ENCODE data around the gene C1orf116. TPM values are rescaled to one million over a fixed set of nuclear protein-coding genes. Genes with fewer than 3 reads are reported as not detected.

Gene C1orf116
- total RNA-seq, 1 experiment from 2014 or later: 36.7 TPM

DNA sequence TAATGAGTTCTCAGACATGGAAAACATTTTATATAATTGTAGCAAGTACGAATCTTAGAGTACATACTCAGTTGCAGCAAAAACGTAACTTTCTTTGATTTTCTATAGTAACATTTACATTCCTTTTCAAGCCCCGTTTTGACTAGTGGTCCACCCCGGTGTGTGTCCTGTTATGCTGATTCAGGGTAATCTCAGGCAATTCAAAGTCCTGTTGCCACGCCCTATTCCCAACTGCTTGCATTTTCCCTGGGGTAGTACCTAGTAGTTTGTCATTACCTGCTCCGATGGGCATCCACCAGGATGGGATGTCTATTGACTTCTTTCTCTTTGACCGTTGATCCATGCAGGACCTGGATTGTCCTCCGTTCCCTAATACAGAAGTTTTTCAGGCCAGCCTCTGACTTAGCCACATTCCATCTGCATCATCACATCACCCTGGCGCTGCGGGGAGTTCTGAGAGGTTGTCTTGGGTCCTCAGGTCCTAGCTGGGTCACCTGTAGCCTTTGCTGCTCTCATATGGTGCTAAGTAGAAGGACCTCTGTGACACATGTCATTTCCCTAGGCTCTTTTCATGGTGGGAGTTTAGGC lies 47.3 kb downstream of the C1orf116 start:
- Histone ChIP-seq H3K79me2 (ENCODE audit: low read depth) (no peaks in the 10 kb centered on the region), H3F3A (ENCODE audit: insufficient read depth, low read depth) (no peaks in the 10 kb centered on the region), H3K4me1 (replicated peaks; ENCODE audit: insufficient read depth) (no peaks in the 10 kb centered on the region), H3K9me3 (ENCODE audit: insufficient read depth, low read depth) (no peaks in the 10 kb centered on the region), H2AFZ (no peak overlapping the region), H3K27ac (no peak overlapping the region), H3K4me2 (no peak overlapping the region), H3K27me3 (ENCODE audit: insufficient read depth, low read depth) (no peaks in the 10 kb centered on the region), H3K4me3 (no peak overlapping the region), H3K9me2 (ENCODE audit: insufficient read depth) (no peaks in the 10 kb centered on the region), H4K20me1 (ENCODE audit: insufficient read depth) (no peaks in the 10 kb centered on the region), H3K36me3 (ENCODE audit: low read depth) (no peaks in the 10 kb centered on the region)
- BruUV-seq (replicated peaks): no TSS peak
- no peak for TF ChIP-seq EZH2 (IDR thresholded peaks at IDR 0.05; ENCODE audit: low read depth)
- TF ChIP-seq, protein P1, sequence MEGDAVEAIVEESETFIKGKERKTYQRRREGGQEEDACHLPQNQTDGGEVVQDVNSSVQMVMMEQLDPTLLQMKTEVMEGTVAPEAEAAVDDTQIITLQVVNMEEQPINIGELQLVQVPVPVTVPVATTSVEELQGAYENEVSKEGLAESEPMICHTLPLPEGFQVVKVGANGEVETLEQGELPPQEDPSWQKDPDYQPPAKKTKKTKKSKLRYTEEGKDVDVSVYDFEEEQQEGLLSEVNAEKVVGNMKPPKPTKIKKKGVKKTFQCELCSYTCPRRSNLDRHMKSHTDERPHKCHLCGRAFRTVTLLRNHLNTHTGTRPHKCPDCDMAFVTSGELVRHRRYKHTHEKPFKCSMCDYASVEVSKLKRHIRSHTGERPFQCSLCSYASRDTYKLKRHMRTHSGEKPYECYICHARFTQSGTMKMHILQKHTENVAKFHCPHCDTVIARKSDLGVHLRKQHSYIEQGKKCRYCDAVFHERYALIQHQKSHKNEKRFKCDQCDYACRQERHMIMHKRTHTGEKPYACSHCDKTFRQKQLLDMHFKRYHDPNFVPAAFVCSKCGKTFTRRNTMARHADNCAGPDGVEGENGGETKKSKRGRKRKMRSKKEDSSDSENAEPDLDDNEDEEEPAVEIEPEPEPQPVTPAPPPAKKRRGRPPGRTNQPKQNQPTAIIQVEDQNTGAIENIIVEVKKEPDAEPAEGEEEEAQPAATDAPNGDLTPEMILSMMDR (conservative IDR thresholded peaks at IDR 0.05): no peak
- intact Hi-C loops (cut with micrococcal nuclease; ENCODE audit: unreplicated experiment): no loop called here
- ChIA-PET POLR2A (ENCODE audit: unreplicated experiment) (no interaction called here), CTCF (no interaction called here)
- DNase-seq: no peak

DNA sequence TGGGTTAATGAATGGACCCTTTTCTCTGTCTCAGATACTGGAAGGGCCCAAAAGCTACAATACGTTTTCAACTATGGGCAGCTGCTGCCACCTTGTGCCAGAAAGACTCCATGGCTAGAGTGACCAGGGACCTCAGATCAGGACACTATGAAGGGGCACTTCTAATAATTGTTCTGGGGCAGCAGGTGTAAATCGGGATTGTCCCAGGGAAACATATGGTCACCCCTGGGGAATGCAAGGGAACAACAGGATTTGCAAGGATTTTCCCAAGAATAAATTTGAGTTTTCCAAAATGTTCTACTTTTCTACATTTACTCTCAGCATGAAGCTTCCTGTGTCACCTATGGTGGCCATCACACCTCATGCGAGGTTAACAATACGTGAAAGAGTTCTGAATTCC lies 50.3 kb downstream of the C1orf116 start:
- H3F3A ChIP-seq (ENCODE audit: insufficient read depth, low read depth): no peaks in the 10 kb centered on the region
- no peaks in the 10 kb centered on the region for H3K36me3 ChIP-seq (ENCODE audit: low read depth)
- H3K9me2 ChIP-seq (ENCODE audit: insufficient read depth): no peaks in the 10 kb centered on the region
- ChIA-PET POLR2A (ENCODE audit: unreplicated experiment) (interaction anchor here (0.5 to 1.5 kb wide), 4 partner anchors 20 to 429 kb away, joined by 3 to 12 read pairs (median 4); partner anchors contain the start of gene C1orf116), CTCF (interaction anchor here (0.6 to 1.8 kb wide), 9 partner anchors 20 to 172 kb away, joined by 3 to 12 read pairs (median 4); partner anchors contain the start of gene C1orf116)
- H3K9me3 ChIP-seq (ENCODE audit: insufficient read depth, low read depth): no peaks in the 10 kb centered on the region
- no TSS peak for BruUV-seq (replicated peaks)
- H3K27me3 ChIP-seq (ENCODE audit: insufficient read depth, low read depth): no peaks in the 10 kb centered on the region
- no peak overlapping the region for H2AFZ ChIP-seq
- H4K20me1 ChIP-seq (ENCODE audit: insufficient read depth): no peaks in the 10 kb centered on the region
- H3K4me1 ChIP-seq (replicated peaks; ENCODE audit: insufficient read depth): no peaks in the 10 kb centered on the region
- no peak for TF ChIP-seq EZH2 (IDR thresholded peaks at IDR 0.05; ENCODE audit: low read depth)
- TF ChIP-seq, protein P1 (conservative IDR thresholded peaks at IDR 0.05): peak; percentile 85
- no peak overlapping the region for H3K27ac ChIP-seq
- intact Hi-C loops (cut with micrococcal nuclease; ENCODE audit: unreplicated experiment): loop anchor here (1.0 to 5.0 kb wide), 14 partner anchors 20 to 517 kb away; partner anchors contain the start of genes DYRK3 and PFKFB2
- no peaks in the 10 kb centered on the region for H3K79me2 ChIP-seq (ENCODE audit: low read depth)
- peak; percentile 46 to 51 for DNase-seq
- H3K4me3 ChIP-seq: no peak overlapping the region
- H3K4me2 ChIP-seq: no peak overlapping the region

DNA sequence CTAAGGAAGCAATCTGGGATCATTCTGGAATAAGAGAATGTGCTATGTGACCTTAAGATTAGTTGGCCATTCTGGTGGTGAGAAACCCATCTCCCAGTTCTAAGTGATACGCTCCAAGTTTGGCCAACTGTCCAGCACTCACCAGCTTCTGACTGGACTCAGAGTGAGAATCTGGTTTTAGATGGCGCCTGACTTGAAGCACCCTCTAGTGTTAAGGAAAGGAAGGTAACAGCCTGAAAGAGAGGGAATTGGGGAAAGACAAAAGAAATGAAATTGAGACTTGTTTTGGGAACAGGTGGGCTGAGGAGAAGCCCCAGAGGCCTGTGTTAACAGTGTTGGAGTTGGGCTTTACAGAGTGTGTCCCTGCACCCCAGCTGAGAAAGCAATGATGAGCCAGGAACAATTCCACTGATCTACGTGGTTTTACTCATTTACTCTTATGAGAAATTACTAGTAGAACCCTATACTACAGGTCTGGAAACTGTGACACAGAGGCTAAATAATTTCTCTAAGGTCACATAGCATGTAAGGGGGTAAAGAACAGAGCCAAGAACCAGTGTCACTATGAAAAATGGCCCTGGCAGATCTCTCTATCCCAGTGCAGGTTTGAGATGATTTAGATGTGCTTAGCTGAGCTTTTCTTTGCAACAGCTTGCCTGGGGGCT lies 53.0 kb downstream of the C1orf116 start:
- no peaks in the 10 kb centered on the region for H3K4me1 ChIP-seq (replicated peaks; ENCODE audit: insufficient read depth)
- no peaks in the 10 kb centered on the region for H3K27me3 ChIP-seq (ENCODE audit: insufficient read depth, low read depth)
- no peak for TF ChIP-seq EZH2 (IDR thresholded peaks at IDR 0.05; ENCODE audit: low read depth)
- TF ChIP-seq, protein P1 (conservative IDR thresholded peaks at IDR 0.05): peak; percentile 62
- H3K27ac ChIP-seq: no peak overlapping the region
- ChIA-PET POLR2A (ENCODE audit: unreplicated experiment) (interaction anchor here (0.6 kb wide), 1 partner anchor 74 kb away, joined by 4 read pairs; the partner anchor contains the start of gene PFKFB2), CTCF (interaction anchor here (0.6 to 1.1 kb wide), 2 partner anchors 316 to 367 kb away, joined by 3 read pairs; no protein-coding TSS in a partner anchor)
- no peaks in the 10 kb centered on the region for H3K9me2 ChIP-seq (ENCODE audit: insufficient read depth)
- no peak overlapping the region for H3K4me3 ChIP-seq
- BruUV-seq (replicated peaks): no TSS peak
- H3F3A ChIP-seq (ENCODE audit: insufficient read depth, low read depth): no peaks in the 10 kb centered on the region
- no peak overlapping the region for H3K4me2 ChIP-seq
- H3K36me3 ChIP-seq (ENCODE audit: low read depth): no peaks in the 10 kb centered on the region
- no peak for DNase-seq
- H3K79me2 ChIP-seq (ENCODE audit: low read depth): no peaks in the 10 kb centered on the region
- H4K20me1 ChIP-seq (ENCODE audit: insufficient read depth): no peaks in the 10 kb centered on the region
- intact Hi-C loops (cut with micrococcal nuclease; ENCODE audit: unreplicated experiment): loop anchor here (5.0 kb wide), 3 partner anchors 172 to 487 kb away; no protein-coding TSS in a partner anchor
- no peaks in the 10 kb centered on the region for H3K9me3 ChIP-seq (ENCODE audit: insufficient read depth, low read depth)
- no peak overlapping the region for H2AFZ ChIP-seq
